Muscle layer of colon (tissue), 2 donors: ENCODE measurements around the gene SP3.

Experiments
- H3K27ac ChIP-seq: one replicate; pipeline ENCODE4 v1.7.0; 2013; ENCODE audit warnings: low read depth, mild to moderate bottlenecking, low read length, moderate library complexity
- H3K27me3 ChIP-seq, 2 donors: one replicate each; pipeline ENCODE4 v1.7.0; 2013; ENCODE audit warnings: low read length in 2 of 2, mild to moderate bottlenecking in 2 of 2; ENCODE audit not compliant: insufficient read depth in 2 of 2, control insufficient read depth in 1 of 2
- H3K36me3 ChIP-seq: one replicate; pipeline ENCODE4 v1.7.0; 2013; ENCODE audit warnings: mild to moderate bottlenecking, low read length; ENCODE audit not compliant: insufficient read depth
- H3K4me1 ChIP-seq: one replicate; pipeline ENCODE4 v1.7.0; 2013; ENCODE audit warnings: mild to moderate bottlenecking, low read length; ENCODE audit not compliant: insufficient read depth
- H3K4me3 ChIP-seq, 2 donors: one replicate each; pipeline ENCODE4 v1.7.0; 2013; ENCODE audit warnings: low read length in 2 of 2, low read depth in 1 of 2, mild to moderate bottlenecking in 1 of 2, moderate library complexity in 1 of 2
- H3K9ac ChIP-seq: one replicate; pipeline ENCODE4 v1.7.0; 2013; ENCODE audit warnings: low read length
- H3K9me3 ChIP-seq: one replicate; pipeline ENCODE4 v1.7.0; 2013; ENCODE audit warnings: mild to moderate bottlenecking, low read length
- donor health status: abdominal sarcoma.
- donor health status: Adenocarcinoma of cecum.

Gene SP3

GRCh38 chr2:173955867-173956266 is 9.3 kb downstream of the SP3 start:
- H3K36me3 ChIP-seq = peaks cover 19% of the 10 kb centered on the region
- no peaks in the 10 kb centered on the region for H3K9me3 ChIP-seq
- peaks cover 63% of the 10 kb centered on the region for H3K4me1 ChIP-seq
- no peak overlapping the region for H3K4me3 ChIP-seq
- no peak overlapping the region for H3K9ac ChIP-seq
- H3K27ac ChIP-seq = no peak overlapping the region
- H3K27me3 ChIP-seq = no peaks in the 10 kb centered on the region

GRCh38 chr2:173955004-173955403 is 10.2 kb downstream of the SP3 start:
- Histone ChIP-seq H3K36me3 (peaks cover 19% of the 10 kb centered on the region), H3K9me3 (no peaks in the 10 kb centered on the region), H3K27me3 (no peaks in the 10 kb centered on the region), H3K4me1 (peaks cover 65% of the 10 kb centered on the region), H3K4me3 (no peak overlapping the region), H3K9ac (no peak overlapping the region), H3K27ac (no peak overlapping the region)

GRCh38 chr2:173953047-173953424 is 12.1 kb downstream of the SP3 start:
- Histone ChIP-seq H3K36me3 (peaks cover 16% of the 10 kb centered on the region), H3K27ac (no peak overlapping the region), H3K4me1 (peaks cover 55% of the 10 kb centered on the region), H3K9me3 (no peaks in the 10 kb centered on the region), H3K27me3 (no peaks in the 10 kb centered on the region), H3K9ac (no peak overlapping the region), H3K4me3 (no peak overlapping the region)

- Histone ChIP-seq H3K27me3 (no peaks in the 10 kb centered on the region), H3K27ac (no peak overlapping the region), H3K36me3 (peaks cover 16% of the 10 kb centered on the region), H3K9ac (no peak overlapping the region), H3K9me3 (no peaks in the 10 kb centered on the region), H3K4me1 (peaks cover 51% of the 10 kb centered on the region), H3K4me3 (no peak overlapping the region)
These were observed 12.7 kb downstream of the SP3 start for GRCh38 chr2:173952267-173953046.

- Histone ChIP-seq H3K4me1 (peaks cover 29% of the 10 kb centered on the region), H3K27me3 (no peaks in the 10 kb centered on the region), H3K9me3 (no peaks in the 10 kb centered on the region), H3K4me3 (no peak overlapping the region), H3K27ac (no peak overlapping the region), H3K9ac (no peak overlapping the region), H3K36me3 (no peaks in the 10 kb centered on the region)
These were observed 16.3 kb downstream of the SP3 start for GRCh38 chr2:173948842-173949241.

GRCh38 chr2:173948198-173948597 is 17.0 kb downstream of the SP3 start:
- no peak overlapping the region for H3K27ac ChIP-seq
- peaks cover 35% of the 10 kb centered on the region for H3K4me1 ChIP-seq
- H3K9ac ChIP-seq = no peak overlapping the region
- H3K9me3 ChIP-seq = no peaks in the 10 kb centered on the region
- no peaks in the 10 kb centered on the region for H3K27me3 ChIP-seq
- no peaks in the 10 kb centered on the region for H3K36me3 ChIP-seq
- H3K4me3 ChIP-seq = no peak overlapping the region

- H3K27me3 ChIP-seq = no peaks in the 10 kb centered on the region
- peaks cover 33% of the 10 kb centered on the region for H3K4me1 ChIP-seq
- H3K27ac ChIP-seq = no peak overlapping the region
- no peaks in the 10 kb centered on the region for H3K36me3 ChIP-seq
- H3K9ac ChIP-seq = no peak overlapping the region
- no peak overlapping the region for H3K4me3 ChIP-seq
- H3K9me3 ChIP-seq = no peaks in the 10 kb centered on the region
These were observed 18.0 kb downstream of the SP3 start for GRCh38 chr2:173947131-173947530.

GRCh38 chr2:173943738-173944137 is 21.4 kb downstream of the SP3 start:
- Histone ChIP-seq H3K9me3 (no peaks in the 10 kb centered on the region), H3K36me3 (no peaks in the 10 kb centered on the region), H3K4me1 (peaks cover 23% of the 10 kb centered on the region), H3K9ac (no peak overlapping the region), H3K27ac (no peak overlapping the region), H3K4me3 (no peak overlapping the region), H3K27me3 (no peaks in the 10 kb centered on the region)

- no peaks in the 10 kb centered on the region for H3K36me3 ChIP-seq
- H3K9ac ChIP-seq = no peak overlapping the region
- no peaks in the 10 kb centered on the region for H3K9me3 ChIP-seq
- H3K27ac ChIP-seq = no peak overlapping the region
- no peaks in the 10 kb centered on the region for H3K27me3 ChIP-seq
- H3K4me3 ChIP-seq = no peak overlapping the region
- H3K4me1 ChIP-seq = peaks cover 23% of the 10 kb centered on the region
These were observed 22.2 kb downstream of the SP3 start for GRCh38 chr2:173942861-173943523.

GRCh38 chr2:173941567-173941966 is 23.6 kb downstream of the SP3 start:
- Histone ChIP-seq H3K9me3 (no peaks in the 10 kb centered on the region), H3K4me3 (no peak overlapping the region), H3K4me1 (peaks cover 31% of the 10 kb centered on the region), H3K27ac (no peak overlapping the region), H3K9ac (no peak overlapping the region), H3K27me3 (no peaks in the 10 kb centered on the region), H3K36me3 (no peaks in the 10 kb centered on the region)

GRCh38 chr2:173940208-173941020 is 24.8 kb downstream of the SP3 start:
- Histone ChIP-seq H3K9ac (no peak overlapping the region), H3K27ac (no peak overlapping the region), H3K4me1 (peaks cover 41% of the 10 kb centered on the region), H3K36me3 (no peaks in the 10 kb centered on the region), H3K9me3 (no peaks in the 10 kb centered on the region), H3K27me3 (no peaks in the 10 kb centered on the region), H3K4me3 (no peak overlapping the region)
